ENCODE measurements around the gene PRR13.
"Not testable (repeated sequence)": the region's sequence is repeated elsewhere in the genome, so short reads cannot be mapped to it uniquely, and the experiment has no call there.

The PRR13 gene

DNA sequence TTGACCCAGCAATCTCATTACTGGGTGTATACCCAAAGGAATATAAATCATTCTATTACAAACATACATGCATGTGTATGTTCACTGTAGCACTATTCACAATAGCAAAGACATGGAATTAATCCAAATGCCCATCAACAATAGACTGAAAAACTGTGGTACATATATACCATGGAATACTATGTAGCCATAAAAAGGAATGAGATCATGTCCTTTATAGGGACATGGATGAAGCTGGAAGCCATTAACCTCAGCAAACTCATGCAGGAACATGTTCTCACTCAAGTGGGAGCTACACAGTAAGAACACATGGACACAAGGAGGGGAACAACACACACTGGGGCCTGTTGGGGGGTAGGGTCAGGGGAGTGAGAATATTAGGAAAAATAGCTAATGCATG, 2.0 kb upstream of the PRR13 start:
- not testable (repeated sequence) for DNase-seq

GRCh38 chr12:53443955-53444354, 2.4 kb downstream of the PRR13 start:
- no peak for DNase-seq

- not testable (repeated sequence) for DNase-seq
Observed at GRCh38 chr12:53444593-53445325, 3.2 kb downstream of the PRR13 start.

- DNase-seq: no peak
Observed at GRCh38 chr12:53450936-53451335, 9.4 kb downstream of the PRR13 start.

DNA sequence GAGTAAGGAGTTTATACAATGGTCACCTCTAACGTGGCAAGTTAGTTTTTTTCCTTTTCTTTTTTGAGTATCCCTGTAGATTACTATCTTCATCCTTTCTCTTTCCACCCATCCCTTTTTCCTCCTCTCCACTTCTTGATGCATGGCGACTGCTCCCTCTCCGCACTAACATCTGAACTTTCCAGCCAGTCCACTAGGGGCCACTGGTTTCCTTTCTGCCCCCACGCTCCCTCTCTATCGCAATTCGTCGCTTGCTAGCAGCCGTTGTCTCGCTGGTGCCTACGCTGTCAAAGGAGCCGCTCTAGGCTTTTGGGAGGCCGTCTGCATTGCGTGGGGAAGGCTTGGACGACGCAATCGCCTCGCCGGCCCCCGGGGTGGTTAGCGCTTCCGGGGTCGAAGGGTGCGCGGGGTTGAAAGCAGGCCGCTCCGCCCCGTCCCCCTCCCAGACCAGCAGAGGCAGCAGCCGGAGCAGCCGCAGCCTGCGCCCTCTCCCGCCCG, 10.2 kb downstream of the PRR13 start, which contains the start of gene PCBP2:
Gene PCBP2 (plus strand): TSS at position 442 of the 498 bp plus-strand sequence. CDS start 2,699 bp downstream, outside the sequence.
- peak; percentile 98 for DNase-seq

GRCh38 chr12:53452159-53453077, 10.9 kb downstream of the PRR13 start:
- peak; percentile 86 for DNase-seq

DNA sequence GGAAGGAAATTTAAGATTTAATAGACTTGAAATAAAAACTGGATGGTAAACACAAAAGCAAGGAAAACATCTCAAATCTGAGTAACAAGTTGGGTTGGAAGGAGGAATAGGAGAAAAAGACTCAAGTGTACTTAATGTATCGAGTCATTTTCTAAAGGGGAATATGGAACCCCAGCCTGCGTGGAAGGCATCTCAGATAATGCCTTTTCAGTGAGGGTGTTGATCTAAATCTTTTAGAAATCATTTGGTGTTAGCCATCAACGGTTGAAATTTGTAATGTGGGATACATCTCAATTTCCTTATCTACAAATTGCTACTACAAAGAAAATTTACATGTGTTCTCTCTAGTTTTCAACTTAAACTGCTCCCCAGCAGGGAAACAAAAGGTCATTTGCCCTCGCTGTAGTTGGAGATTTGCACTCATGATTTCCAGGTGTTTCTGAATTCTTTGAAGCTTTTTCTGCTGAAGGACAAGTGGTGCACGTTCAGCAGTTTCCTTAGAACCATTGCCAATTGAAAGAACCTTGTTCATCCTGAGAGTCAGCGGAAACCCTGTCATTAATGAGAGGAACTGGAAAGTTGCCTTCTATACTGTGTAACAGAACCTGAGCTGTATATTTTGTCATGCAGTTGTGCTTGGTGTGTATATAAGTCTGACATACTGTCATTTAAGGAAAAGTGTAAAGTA, 12.6 kb downstream of the PRR13 start:
- no peak for DNase-seq

- DNase-seq: no peak
Observed at GRCh38 chr12:53454707-53455106, 13.2 kb downstream of the PRR13 start.

- no peak for DNase-seq
Observed at GRCh38 chr12:53456654-53457366, 15.3 kb downstream of the PRR13 start.

GRCh38 chr12:53459097-53459496, 17.6 kb downstream of the PRR13 start:
- DNase-seq: no peak

GRCh38 chr12:53461059-53461458, 19.5 kb downstream of the PRR13 start:
- DNase-seq: no peak

DNA sequence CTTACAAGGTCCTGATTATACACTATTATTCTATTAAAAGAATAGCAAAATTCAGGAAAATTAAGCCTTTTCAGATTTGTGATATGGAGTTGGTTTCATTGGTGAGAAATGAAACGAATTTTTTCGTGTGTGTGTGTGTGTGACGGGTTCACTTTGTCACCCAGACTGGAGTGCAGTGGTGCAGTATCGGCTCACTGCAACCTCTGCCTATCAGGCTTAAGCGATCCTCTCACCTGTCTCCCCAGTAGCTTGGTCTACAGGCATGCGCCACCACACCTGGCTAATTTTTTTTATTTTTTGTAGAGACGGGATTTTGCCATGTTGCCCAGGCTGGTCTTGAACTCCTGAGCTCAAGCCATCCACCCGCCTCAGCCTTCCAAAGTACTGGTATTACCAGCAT, 20.1 kb downstream of the PRR13 start:
- DNase-seq: no peak

DNA sequence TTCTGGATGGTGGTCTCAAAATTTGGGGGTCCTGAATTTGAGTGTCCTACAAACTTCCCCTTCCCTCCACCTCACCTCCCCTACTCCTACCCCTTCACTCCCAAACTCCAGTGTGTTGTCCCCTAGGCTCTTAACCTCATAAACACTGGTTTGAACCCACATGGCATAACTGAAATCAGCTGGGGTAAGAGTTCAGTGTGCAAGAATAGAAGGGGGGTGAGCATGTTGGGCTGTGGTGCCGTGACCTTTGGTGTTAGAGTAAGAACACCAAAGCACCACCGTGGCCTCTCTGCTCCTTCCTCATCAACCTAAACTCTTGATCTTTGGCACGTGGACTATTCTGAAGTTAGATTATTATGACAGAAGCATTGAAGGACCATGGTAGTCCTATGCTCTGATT, 21.4 kb downstream of the PRR13 start:
- no peak for DNase-seq

DNA sequence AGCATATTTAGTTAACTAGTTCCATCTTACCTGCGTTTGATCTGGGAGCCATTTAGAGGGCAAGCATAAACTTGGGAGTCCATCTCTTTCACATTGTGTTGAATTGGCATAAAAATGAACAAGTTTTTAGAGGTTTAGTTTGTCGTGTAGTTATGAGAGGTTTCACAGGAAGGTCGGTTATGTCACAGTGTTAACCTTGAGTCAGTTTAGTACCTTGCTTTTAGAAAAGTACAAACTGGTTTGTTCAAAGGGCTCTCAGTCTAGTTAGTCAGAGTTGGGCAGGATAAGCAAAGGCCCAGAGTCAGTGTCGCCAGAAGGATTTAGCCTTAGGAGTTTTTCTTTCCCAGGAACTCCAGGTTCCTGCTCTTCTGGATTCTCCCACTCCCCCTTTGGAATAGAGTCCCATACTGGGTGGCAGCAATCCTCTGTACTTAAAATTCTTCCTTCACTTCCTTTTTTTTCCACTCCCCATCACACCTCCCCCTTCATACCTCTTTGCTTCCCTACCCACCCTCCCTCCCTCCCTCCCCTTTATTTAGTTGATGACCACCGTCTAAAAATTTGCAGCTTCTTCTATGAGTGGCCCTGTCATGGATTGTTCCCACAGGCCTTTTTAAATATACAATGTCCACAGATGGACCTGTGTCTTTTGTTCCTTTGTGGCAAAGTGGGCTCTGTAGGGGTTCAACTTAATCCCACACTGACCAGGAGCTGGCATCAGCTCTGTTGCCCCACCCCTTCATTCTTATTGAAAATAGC, 22.4 kb downstream of the PRR13 start:
- no peak for DNase-seq

DNA sequence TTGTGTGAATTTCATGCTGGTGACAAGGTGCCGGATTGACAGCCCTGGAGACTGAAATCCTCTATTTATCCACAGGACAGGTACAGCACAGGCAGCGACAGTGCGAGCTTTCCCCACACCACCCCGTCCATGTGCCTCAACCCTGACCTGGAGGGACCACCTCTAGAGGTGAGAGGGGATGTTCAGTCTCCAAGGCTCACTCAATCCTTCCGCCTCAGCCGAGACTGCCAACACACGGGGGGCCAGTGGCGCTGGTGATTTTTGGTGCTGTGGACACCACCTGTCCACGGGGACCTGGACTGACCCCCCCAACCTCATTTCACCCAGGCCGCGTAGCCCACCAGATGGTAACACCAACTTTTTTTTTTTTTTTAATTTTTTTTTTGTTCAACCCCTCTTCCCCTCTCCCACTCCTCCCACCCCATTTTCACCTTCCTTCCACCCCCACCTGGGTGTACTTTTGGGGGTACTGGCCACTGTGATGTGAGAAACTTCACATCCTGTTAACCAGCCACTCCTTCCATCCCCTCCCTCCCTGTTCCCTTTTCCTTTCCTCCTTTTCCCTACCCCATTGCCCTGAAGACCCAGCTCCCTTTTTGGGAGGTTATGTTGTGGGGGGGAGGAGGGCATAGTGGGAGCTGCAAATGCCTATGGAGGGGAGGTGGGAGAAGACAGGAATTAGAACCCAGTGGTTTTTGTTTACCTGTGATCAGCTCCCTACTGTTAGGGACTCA, 23.3 kb downstream of the PRR13 start:
- DNase-seq: no peak

GRCh38 chr12:53465679-53466078, 24.1 kb downstream of the PRR13 start:
- no peak for DNase-seq

- no peak for DNase-seq
Observed at GRCh38 chr12:53466640-53467039, 25.1 kb downstream of the PRR13 start.

- no peak for DNase-seq
Observed at GRCh38 chr12:53467082-53467481, 25.5 kb downstream of the PRR13 start.

DNA sequence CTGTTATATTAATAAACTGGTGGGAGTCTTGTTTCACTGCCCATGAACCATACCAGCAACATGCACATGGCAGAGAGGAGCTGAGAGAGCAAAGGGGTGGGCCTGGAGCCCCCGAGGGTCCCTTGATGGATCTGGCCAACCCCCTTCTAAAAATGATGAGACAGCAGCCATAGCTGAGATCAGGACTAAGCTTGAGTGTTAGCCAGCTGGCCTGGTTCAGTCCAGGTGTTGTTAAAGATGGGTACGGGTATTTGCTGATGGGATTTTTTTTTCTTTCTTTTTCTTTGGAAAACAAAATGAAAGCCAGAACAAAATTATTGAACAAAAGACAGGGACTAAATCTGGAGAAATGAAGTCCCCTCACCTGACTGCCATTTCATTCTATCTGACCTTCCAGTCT, 26.3 kb downstream of the PRR13 start:
- no peak for DNase-seq

GRCh38 chr12:53468282-53468681, 26.7 kb downstream of the PRR13 start:
- DNase-seq: no peak

- DNase-seq: no peak
Observed at GRCh38 chr12:53472056-53472582, 30.6 kb downstream of the PRR13 start.
